Endothelial cell of umbilical vein (primary cell): ENCODE measurements around the gene PAQR4. TPM values are rescaled to one million over a fixed set of nuclear protein-coding genes. Genes with fewer than 3 reads are reported as not detected.

ENCODE experiments used
- BruUV-seq: library from RNA; stranded (reverse); fragments of 400-500 nt; replicated peaks from 2 replicates; lab custom pipeline; 2021; lab: Mats Ljungman, UMichigan
- CTCF ChIA-PET: fragments of 300-600, 350-600 bp; sonication (Branson Sonifier 250); formaldehyde crosslinking; loops from one replicate; lab custom pipeline; 2021; ENCODE audit warnings: antibody characterized with exemption, inconsistent platforms; lab: Charles Lee
- POLR2A ChIA-PET: fragments of 300-600, 350-600 bp; sonication (Branson Sonifier 250); formaldehyde crosslinking; loops from one replicate; lab custom pipeline; 2021; ENCODE audit warnings: antibody characterized with exemption, inconsistent platforms; lab: Charles Lee
- DNase-seq: peaks from one replicate; pipeline ENCODE4 v3.0.0-alpha.2; 2011; ENCODE audit warnings: low read depth, low spot score
- FAIRE-seq: peaks from 2 replicates; lab custom pipeline; 2011; peaks lifted over from hg19 to GRCh38; lab: Jason Lieb, UNC
- H2AFZ ChIP-seq: 2 replicates; pipeline ENCODE4 v1.6.0; 2012; ENCODE audit warnings: low read depth, low read length, control low read depth, inconsistent platforms
- H3K27ac ChIP-seq: 2 replicates; pipeline ENCODE4 v1.5.1; 2011; ENCODE audit warnings: low read depth, mild to moderate bottlenecking, control low read depth, low read length, moderate library complexity; ENCODE audit not compliant: insufficient read depth
- H3K27me3 ChIP-seq, 2 experiments: 2 replicates each; pipeline versions ENCODE4 v1.6.0 to v1.6.1; 2011; ENCODE audit warnings: low read length in 2 of 2, mixed read lengths in 1 of 2; ENCODE audit not compliant: control insufficient read depth in 2 of 2, insufficient read depth in 2 of 2
- H3K36me3 ChIP-seq, 2 experiments: 2 replicates in 1 of 2; 3 replicates in 1 of 2; pipeline ENCODE4 v1.5.1; 2011; ENCODE audit warnings: low read length in 2 of 2, mild to moderate bottlenecking in 1 of 2, moderate library complexity in 1 of 2; ENCODE audit not compliant: control insufficient read depth in 2 of 2, insufficient read depth in 2 of 2; ENCODE audit errors: extremely low read depth in 1 of 2
- H3K4me1 ChIP-seq: 3 replicates; pipeline ENCODE4 v1.5.1; 2011; ENCODE audit warnings: mild to moderate bottlenecking, low read length; ENCODE audit not compliant: control insufficient read depth, insufficient read depth; ENCODE audit errors: extremely low read depth
- H3K4me2 ChIP-seq: 2 replicates; pipeline ENCODE4 v1.6.1; 2011; ENCODE audit warnings: low read length, control low read depth, mixed read lengths; ENCODE audit not compliant: insufficient read depth
- H3K4me3 ChIP-seq, 3 experiments: fragments of 200-600 bp in 1 of 3; sonication (generic), shearing (Covaris generic) in 1 of 3; replicated peaks in 1 of 3; 2 replicates each; pipeline ENCODE4 v1.5.1; 2011 to 2016; ENCODE audit warnings: control low read depth in 3 of 3, low read length in 3 of 3, mild to moderate bottlenecking in 2 of 3, inconsistent platforms in 1 of 3, low read depth in 1 of 3, moderate library complexity in 1 of 3; ENCODE audit not compliant: insufficient read depth in 1 of 3
- H3K79me2 ChIP-seq: 2 replicates; pipeline ENCODE4 v1.6.0; 2012; ENCODE audit warnings: low read length, inconsistent platforms; ENCODE audit not compliant: control insufficient read depth, insufficient read depth
- H3K9ac ChIP-seq: replicated peaks from 2 replicates; pipeline ENCODE3; 2011; ENCODE audit warnings: low read length, control low read depth; ENCODE audit not compliant: insufficient read depth; ENCODE audit errors: extremely low read depth
- H3K9me1 ChIP-seq: replicated peaks from 3 replicates; pipeline ENCODE4 v1.6.0; 2011; ENCODE audit warnings: mild to moderate bottlenecking, low read length; ENCODE audit not compliant: control insufficient read depth, insufficient read depth; ENCODE audit errors: extremely low read depth
- H3K9me3 ChIP-seq: replicated peaks from 2 replicates; pipeline ENCODE4 v1.5.1; 2012; ENCODE audit warnings: low read length, inconsistent platforms; ENCODE audit not compliant: control insufficient read depth, insufficient read depth
- H4K20me1 ChIP-seq: replicated peaks from 2 replicates; pipeline ENCODE3; 2011; ENCODE audit warnings: mild to moderate bottlenecking, low read length; ENCODE audit not compliant: control insufficient read depth, insufficient read depth; ENCODE audit errors: extremely low read depth
- CTCF ChIP-seq, 2 donors: IDR thresholded peaks; 1 replicate in 1 of 2; 2 replicates in 1 of 2; pipeline ENCODE4 v1.5.1; 2011; ENCODE audit warnings: low read length in 2 of 2, mild to moderate bottlenecking in 2 of 2, moderate library complexity in 2 of 2, control low read depth in 1 of 2, inconsistent platforms in 1 of 2, low read depth in 1 of 2; ENCODE audit not compliant: insufficient read depth in 1 of 2; ENCODE audit errors: extremely low read depth in 1 of 2
- EZH2 ChIP-seq: IDR thresholded peaks from 2 replicates; pipeline ENCODE4 v1.6.1; 2012; ENCODE audit warnings: borderline replicate concordance, low read depth, mild to moderate bottlenecking, moderate library complexity, low read length, inconsistent platforms; ENCODE audit not compliant: severe bottlenecking
- FOS ChIP-seq: IDR thresholded peaks from 2 replicates; pipeline ENCODE4 v1.6.1; 2011; ENCODE audit warnings: mild to moderate bottlenecking, low read length, moderate library complexity, borderline replicate concordance; ENCODE audit not compliant: insufficient read depth
- GATA2 ChIP-seq: IDR thresholded peaks from 2 replicates; pipeline ENCODE4 v1.7.0; 2011; ENCODE audit warnings: low read depth, mild to moderate bottlenecking, moderate library complexity, mixed read lengths, low read length; ENCODE audit not compliant: insufficient read length, insufficient read depth
- JUN ChIP-seq: IDR thresholded peaks from 2 replicates; pipeline ENCODE4 v1.6.1; 2011; ENCODE audit warnings: borderline replicate concordance, low read depth; ENCODE audit not compliant: insufficient read length, insufficient read depth
- MAX ChIP-seq: IDR thresholded peaks from 2 replicates; pipeline ENCODE4 v1.6.1; 2011; ENCODE audit not compliant: insufficient read depth, insufficient read length
- MYC ChIP-seq: IDR thresholded peaks from one replicate; pipeline ENCODE4 v1.6.1; 2011; ENCODE audit warnings: mild to moderate bottlenecking, low read depth, low read length
- POLR2A ChIP-seq: IDR thresholded peaks from 2 replicates; pipeline ENCODE4 v1.6.1; 2012; ENCODE audit warnings: low read depth, mild to moderate bottlenecking, control low read depth, low read length
- POLR2AphosphoS5 ChIP-seq: IDR thresholded peaks from 2 replicates; pipeline ENCODE4 v1.6.1; 2012; ENCODE audit warnings: low read depth, mild to moderate bottlenecking, control low read depth, low read length, moderate library complexity; ENCODE audit not compliant: insufficient read depth
- dilution Hi-C: fragments of 300-500 bp; cut with MboI; formaldehyde crosslinking; loops from one replicate; pipeline ENCODE4 v1.15.0; 2019; ENCODE audit warnings: low sequenced_read_pairs; ENCODE audit not compliant: extremely low pct_ligation_motif_present
- intact Hi-C: fragments of 100-400 bp; cut with micrococcal nuclease; formaldehyde crosslinking; loops from one replicate; pipeline ENCODE4 v1.10.0; 2022
- polyA plus RNA-seq, 4 experiments: library from polyadenylated mRNA; depleted of rRNA in 3 of 4; stranded (reverse) in 3 of 4; unstranded in 1 of 4; fragments of >200 nt; gene quantifications; 2 replicates each; pipeline versions ENCODE4 v1.2.1 to v1.2.3, GENCODE V29; 2011 to 2012; ENCODE audit warnings: missing spikeins in 1 of 4
- total RNA-seq: library from RNA; stranded (reverse); gene quantifications from 2 replicates; pipeline ENCODE4 v1.2.3, GENCODE V29; 2021

Gene PAQR4
- total and polyA plus RNA-seq, 2 donors (not counting 3 experiments of a cell fraction or from before 2014, with no cell fraction given), result 23.8 to 31.2 TPM

GRCh38 chr16:2976673-2977072 is 7.5 kb downstream of the PAQR4 start:
- H3K27me3 ChIP-seq, result no peaks in the 10 kb centered on the region
- FAIRE-seq, result no peak
- intact Hi-C loops (no loop called here), dilution Hi-C loops (no loop called here)
- no peaks in the 10 kb centered on the region for H4K20me1 ChIP-seq
- H3K36me3 ChIP-seq, result peaks cover 0 to 2% of the 10 kb centered on the region in 2 experiments
- no peak for DNase-seq
- TF ChIP-seq JUN, result no peak
- no peak for TF ChIP-seq MYC
- TF ChIP-seq MAX, result no peak
- TF ChIP-seq EZH2, result no peak
- no peak for TF ChIP-seq CTCF (IDR thresholded peaks at IDR 0.05; ENCODE audit: extremely low read depth in 1 of 2, insufficient read depth in 1 of 2, low read depth in 1 of 2, low read length in 2 of 2)
- no peak for TF ChIP-seq POLR2A
- no peak for TF ChIP-seq GATA2
- no peak for TF ChIP-seq FOS
- no peak for TF ChIP-seq POLR2AphosphoS5
- ChIA-PET CTCF (no interaction called here), POLR2A (no interaction called here)
- H3K4me1 ChIP-seq, result peaks cover 10% of the 10 kb centered on the region
- H3K79me2 ChIP-seq, result peaks cover 5% of the 10 kb centered on the region
- BruUV-seq, result no TSS peak
- no peaks in the 10 kb centered on the region for H3K9me3 ChIP-seq
- no peaks in the 10 kb centered on the region for H3K9me1 ChIP-seq
- no peak overlapping the region for H3K27ac ChIP-seq
- no peak overlapping the region for H3K4me3 ChIP-seq
- no peak overlapping the region for H3K4me2 ChIP-seq
- no peak overlapping the region for H3K9ac ChIP-seq
- no peak overlapping the region for H2AFZ ChIP-seq
